Erythroblast (primary cell): ENCODE results near the gene SEZ6L.

Experiments
- GATA1 ChIP-seq: IDR thresholded peaks from 2 replicates; pipeline ENCODE4 v1.6.1; 2011; ENCODE audit warnings: low read depth, mild to moderate bottlenecking, control low read depth, low read length, moderate library complexity
- POLR2A ChIP-seq: IDR thresholded peaks from 2 replicates; pipeline ENCODE4 v1.6.1; 2011; ENCODE audit warnings: mild to moderate bottlenecking, low read length

GRCh38 chr22:26303475-26303874 lies 134.2 kb downstream of the SEZ6L start:
- no peak for TF ChIP-seq POLR2A
- no peak for TF ChIP-seq GATA1
